Measurements from ENCODE around the gene UNC79. TPM values are rescaled to one million over a fixed set of nuclear protein-coding genes. Genes with fewer than 3 reads are reported as not detected.

Gene UNC79
- total RNA-seq, 4 donors from 2014 or later, result not detected

DNA sequence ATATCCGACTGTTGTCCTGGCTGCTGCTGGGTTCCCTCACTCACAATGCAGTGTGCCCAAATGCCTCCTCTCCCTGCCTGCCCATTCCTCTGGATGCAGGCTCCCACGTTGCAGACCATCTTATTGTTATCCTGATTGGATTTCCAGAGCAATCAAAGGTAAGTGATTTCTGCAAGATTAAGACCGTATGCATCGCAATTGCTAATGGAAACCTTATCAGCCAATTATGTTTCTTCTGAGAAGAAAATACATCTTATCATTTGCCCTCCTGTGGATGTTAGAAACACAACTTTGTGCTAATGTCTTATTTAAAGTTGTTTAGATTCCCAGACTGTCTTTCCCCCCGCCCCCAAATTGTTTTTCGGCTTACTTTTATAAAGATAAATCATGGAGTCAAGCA, 259.4 kb downstream of the UNC79 start:
- no peak overlapping the region for H3K27ac ChIP-seq
- DNase-seq, result no peak

DNA sequence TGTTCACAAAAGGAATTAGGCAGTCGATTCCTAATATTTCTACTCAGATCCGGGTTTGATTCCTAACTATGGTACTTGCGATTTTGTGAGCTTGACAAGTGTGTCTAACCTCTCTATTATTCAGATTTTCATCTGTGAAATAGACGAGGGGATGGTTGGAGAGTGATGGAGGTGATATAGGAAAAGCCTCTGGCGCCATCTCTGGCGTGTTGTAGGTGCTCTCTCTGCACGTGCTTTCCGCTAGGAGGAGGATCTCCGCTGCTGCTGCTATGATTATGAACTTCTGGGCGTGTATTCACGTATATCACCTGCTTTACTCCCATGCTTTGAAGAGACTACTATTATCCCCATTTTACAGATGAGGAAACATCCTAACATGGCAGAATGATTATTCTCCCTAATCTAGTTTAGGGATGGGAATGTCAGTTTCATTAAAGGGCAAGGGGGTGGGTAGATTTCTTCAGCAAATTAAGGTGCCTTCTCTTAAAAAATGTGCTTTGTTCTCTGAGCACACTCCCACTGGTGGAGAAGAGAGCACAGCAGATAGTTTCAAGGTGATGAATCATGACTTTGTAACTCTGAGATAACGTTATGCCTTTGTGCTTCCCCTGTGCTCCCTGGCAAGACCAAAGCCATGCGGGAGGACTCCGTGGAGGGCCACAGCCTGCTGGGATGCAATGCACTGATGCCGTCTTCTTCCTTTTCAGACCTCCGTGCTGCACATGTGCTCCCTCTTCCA, 260.5 kb downstream of the UNC79 start:
- Histone ChIP-seq H3K4me3 (no peak overlapping the region), H3K27me3 (no peaks in the 10 kb centered on the region), H3K36me3 (no peaks in the 10 kb centered on the region), H3K27ac (no peak overlapping the region), H3K4me1 (no peaks in the 10 kb centered on the region), H3K9me3 (no peaks in the 10 kb centered on the region)
- no peak for DNase-seq
- TF ChIP-seq, protein P1, sequence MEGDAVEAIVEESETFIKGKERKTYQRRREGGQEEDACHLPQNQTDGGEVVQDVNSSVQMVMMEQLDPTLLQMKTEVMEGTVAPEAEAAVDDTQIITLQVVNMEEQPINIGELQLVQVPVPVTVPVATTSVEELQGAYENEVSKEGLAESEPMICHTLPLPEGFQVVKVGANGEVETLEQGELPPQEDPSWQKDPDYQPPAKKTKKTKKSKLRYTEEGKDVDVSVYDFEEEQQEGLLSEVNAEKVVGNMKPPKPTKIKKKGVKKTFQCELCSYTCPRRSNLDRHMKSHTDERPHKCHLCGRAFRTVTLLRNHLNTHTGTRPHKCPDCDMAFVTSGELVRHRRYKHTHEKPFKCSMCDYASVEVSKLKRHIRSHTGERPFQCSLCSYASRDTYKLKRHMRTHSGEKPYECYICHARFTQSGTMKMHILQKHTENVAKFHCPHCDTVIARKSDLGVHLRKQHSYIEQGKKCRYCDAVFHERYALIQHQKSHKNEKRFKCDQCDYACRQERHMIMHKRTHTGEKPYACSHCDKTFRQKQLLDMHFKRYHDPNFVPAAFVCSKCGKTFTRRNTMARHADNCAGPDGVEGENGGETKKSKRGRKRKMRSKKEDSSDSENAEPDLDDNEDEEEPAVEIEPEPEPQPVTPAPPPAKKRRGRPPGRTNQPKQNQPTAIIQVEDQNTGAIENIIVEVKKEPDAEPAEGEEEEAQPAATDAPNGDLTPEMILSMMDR (IDR thresholded peaks at IDR 0.05), result no peak
- no peak for TF ChIP-seq POLR2A (IDR thresholded peaks at IDR 0.05)

More for the DNA sequence above, 259.4 kb downstream of the UNC79 start:
- H3K4me3 ChIP-seq, result no peak overlapping the region
- H3K36me3 ChIP-seq, result no peaks in the 10 kb centered on the region
- H3K27me3 ChIP-seq, result no peaks in the 10 kb centered on the region
- no peaks in the 10 kb centered on the region for H3K9me3 ChIP-seq
- no peak for TF ChIP-seq POLR2A (IDR thresholded peaks at IDR 0.05)
- TF ChIP-seq, protein P1 (IDR thresholded peaks at IDR 0.05), result no peak
- no peaks in the 10 kb centered on the region for H3K4me1 ChIP-seq

DNA sequence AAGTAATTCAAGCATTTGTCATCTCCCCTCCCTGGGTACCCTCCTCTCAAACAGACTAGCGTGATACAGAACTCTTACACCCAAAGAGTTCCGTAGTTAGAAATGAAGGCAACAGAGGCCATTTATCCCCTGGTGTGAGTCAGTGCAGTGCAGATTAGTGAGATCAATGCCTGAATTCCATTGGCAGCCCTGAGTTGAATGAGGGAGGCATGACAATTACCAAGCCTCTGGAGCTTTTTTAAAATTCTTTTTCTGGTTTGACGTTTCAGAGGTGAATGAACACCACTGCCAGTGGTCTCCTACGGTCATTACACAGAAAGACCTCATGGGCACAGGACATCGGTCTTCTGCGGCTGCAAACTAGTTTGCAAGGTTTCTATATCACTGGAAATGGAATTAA, 263.2 kb downstream of the UNC79 start:
- no peaks in the 10 kb centered on the region for H3K4me1 ChIP-seq
- no peaks in the 10 kb centered on the region for H3K27me3 ChIP-seq
- TF ChIP-seq POLR2A (IDR thresholded peaks at IDR 0.05), result no peak
- TF ChIP-seq, protein P1 (IDR thresholded peaks at IDR 0.05), result no peak
- no peaks in the 10 kb centered on the region for H3K9me3 ChIP-seq
- no peak overlapping the region for H3K27ac ChIP-seq
- no peaks in the 10 kb centered on the region for H3K36me3 ChIP-seq
- no peak for DNase-seq
- no peak overlapping the region for H3K4me3 ChIP-seq

DNA sequence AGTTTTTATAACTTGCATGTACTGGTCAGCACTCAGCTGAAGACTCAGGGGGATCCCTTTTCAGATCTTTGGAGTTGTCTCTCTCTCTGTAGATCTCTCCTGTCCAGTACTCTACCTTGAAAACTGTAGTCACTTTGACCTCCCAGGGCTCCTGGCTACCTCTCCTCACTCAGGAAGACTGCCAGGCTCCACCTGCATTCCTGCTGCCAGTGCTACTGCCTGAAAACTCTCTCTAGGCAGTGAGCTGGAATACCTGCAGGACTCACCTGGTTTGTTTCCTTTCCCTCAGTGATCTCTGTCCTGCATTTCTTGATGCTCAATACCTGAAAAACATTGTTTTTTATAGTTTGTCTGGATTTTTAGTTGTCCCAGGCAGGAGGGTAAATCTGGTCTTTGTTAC, 270.2 kb downstream of the UNC79 start:
- Histone ChIP-seq H3K27me3 (no peaks in the 10 kb centered on the region), H3K36me3 (no peaks in the 10 kb centered on the region), H3K4me1 (no peaks in the 10 kb centered on the region), H3K9me3 (no peaks in the 10 kb centered on the region), H3K4me3 (no peak overlapping the region), H3K27ac (no peak overlapping the region)
- TF ChIP-seq POLR2A (IDR thresholded peaks at IDR 0.05), result no peak
- TF ChIP-seq, protein P1 (IDR thresholded peaks at IDR 0.05), result no peak
- no peak for DNase-seq

DNA sequence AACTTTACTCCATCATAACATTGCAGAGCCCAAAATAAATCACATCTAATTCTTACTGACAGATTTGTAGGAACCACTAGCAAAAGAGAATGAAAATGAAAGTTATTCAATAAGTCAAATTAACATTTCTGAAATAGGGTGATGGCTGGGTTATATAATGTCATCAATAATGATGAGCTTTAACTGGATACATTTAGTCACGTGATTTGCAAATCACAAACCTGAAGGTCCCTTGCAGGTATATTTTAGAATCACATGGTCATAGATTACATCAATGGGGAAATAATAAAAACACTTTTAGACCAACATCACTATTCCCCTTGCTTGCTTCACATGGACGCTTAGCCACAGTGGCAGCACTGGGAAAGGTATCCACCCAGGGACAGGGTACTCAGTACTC, 270.8 kb downstream of the UNC79 start:
- no peaks in the 10 kb centered on the region for H3K36me3 ChIP-seq
- no peaks in the 10 kb centered on the region for H3K27me3 ChIP-seq
- TF ChIP-seq, protein P1 (IDR thresholded peaks at IDR 0.05), result no peak
- no peak for TF ChIP-seq POLR2A (IDR thresholded peaks at IDR 0.05)
- H3K4me3 ChIP-seq, result no peak overlapping the region
- no peaks in the 10 kb centered on the region for H3K4me1 ChIP-seq
- H3K27ac ChIP-seq, result no peak overlapping the region
- no peak for DNase-seq
- H3K9me3 ChIP-seq, result no peaks in the 10 kb centered on the region

All from Peyer's patch (tissue), 4 donors.